MM.1S (cell line): Measurements from ENCODE around the gene RGS6.

Experiments used
- DNase-seq: peaks from one replicate; pipeline ENCODE4 v3.0.0-alpha.2; 2015
- H2AFZ ChIP-seq: fragments of 300-600 bp; sonication (generic); 2 replicates; pipeline ENCODE4 v1.6.0; 2016; ENCODE audit warnings: antibody characterized with exemption, low read length
- H3F3A ChIP-seq: fragments of 300-600 bp; sonication (generic); 2 replicates; pipeline ENCODE4 v1.6.1; 2016; ENCODE audit warnings: mild to moderate bottlenecking, antibody characterized with exemption, low read length, moderate library complexity, mixed read lengths; ENCODE audit not compliant: insufficient read depth
- H3K27ac ChIP-seq: fragments of 300-600 bp; sonication (generic); 2 replicates; pipeline ENCODE4 v1.5.1; 2016; ENCODE audit warnings: mild to moderate bottlenecking, low read length
- H3K27me3 ChIP-seq: fragments of 300-600 bp; sonication (generic); replicated peaks from 2 replicates; pipeline ENCODE4 v1.6.0; 2016; ENCODE audit warnings: low read length; ENCODE audit not compliant: insufficient read depth
- H3K36me3 ChIP-seq: fragments of 300-600 bp; sonication (generic); replicated peaks from 2 replicates; pipeline ENCODE4 v1.6.1; 2016; ENCODE audit warnings: mild to moderate bottlenecking, low read length, mixed read lengths; ENCODE audit not compliant: insufficient read depth
- H3K4me1 ChIP-seq: fragments of 300-600 bp; sonication (generic); 2 replicates; pipeline ENCODE4 v1.6.1; 2016; ENCODE audit warnings: low read length, mixed read lengths
- H3K4me2 ChIP-seq: fragments of 300-600 bp; sonication (generic); 2 replicates; pipeline ENCODE4 v1.6.0; 2016; ENCODE audit warnings: low read depth, low read length
- H3K4me3 ChIP-seq: fragments of 300-600 bp; sonication (generic); 2 replicates; pipeline ENCODE4 v1.5.1; 2016; ENCODE audit warnings: low read length, mixed read lengths
- H3K79me2 ChIP-seq: fragments of 300-600 bp; sonication (generic); 2 replicates; pipeline ENCODE4 v1.6.1; 2016; ENCODE audit warnings: mixed run types, low read length, mixed read lengths
- H3K9ac ChIP-seq: fragments of 300-600 bp; sonication (generic); 2 replicates; pipeline ENCODE4 v1.6.1; 2016; ENCODE audit warnings: low read length, mixed read lengths
- H3K9me2 ChIP-seq: fragments of 300-600 bp; sonication (generic); replicated peaks from 2 replicates; pipeline ENCODE4 v1.6.1; 2016; ENCODE audit warnings: mild to moderate bottlenecking, low read length, mixed read lengths; ENCODE audit not compliant: insufficient read depth
- H3K9me3 ChIP-seq: fragments of 300-600 bp; sonication (generic); replicated peaks from 2 replicates; pipeline ENCODE4 v1.6.1; 2016; ENCODE audit warnings: mild to moderate bottlenecking, low read length, mixed read lengths; ENCODE audit not compliant: insufficient read depth
- H4K20me1 ChIP-seq: fragments of 300-600 bp; sonication (generic); 2 replicates; pipeline ENCODE4 v1.6.1; 2016; ENCODE audit warnings: mild to moderate bottlenecking, low read length, moderate library complexity, mixed read lengths; ENCODE audit not compliant: insufficient read depth
- EZH2 ChIP-seq: fragments of 300-600 bp; sonication (generic); optimal IDR thresholded peaks from 2 replicates; pipeline ENCODE3; 2017; ENCODE audit warnings: low read depth, mild to moderate bottlenecking, antibody characterized with exemption, low read length, mixed read lengths
- EZH2phosphoT487 ChIP-seq: fragments of 300-600 bp; sonication (generic); IDR thresholded peaks from 2 replicates; pipeline ENCODE4 v1.6.1; 2018; ENCODE audit warnings: antibody characterized with exemption, low read length
- TF ChIP-seq, protein P1 (sequence below): fragments of 300-600 bp; sonication (generic); IDR thresholded peaks from 2 replicates; pipeline ENCODE4 v1.5.1; 2016; ENCODE audit warnings: antibody characterized with exemption, low read length, mixed read lengths

Gene RGS6

DNA sequence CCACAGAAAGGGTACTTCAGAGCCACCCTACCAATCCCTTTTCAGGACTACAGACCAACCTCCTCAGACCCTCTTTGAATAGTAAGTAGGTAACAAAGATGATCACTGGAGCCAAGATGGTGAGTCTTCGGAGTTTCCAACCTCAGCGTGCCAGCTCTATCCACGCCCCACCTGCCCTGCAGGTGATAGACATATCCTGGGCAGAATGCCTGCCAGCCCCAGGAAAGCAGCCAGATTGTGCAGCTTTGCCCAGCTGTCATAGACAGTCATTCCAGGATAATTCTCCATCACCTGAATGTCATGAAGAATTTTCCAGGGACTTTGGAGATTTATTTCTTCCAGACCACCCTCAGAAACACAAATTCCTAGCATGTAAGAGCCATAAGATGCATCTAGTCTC lies 434.4 kb downstream of the RGS6 start:
- H3K27me3 ChIP-seq: no peaks in the 10 kb centered on the region
- DNase-seq: no peak
- H3K4me2 ChIP-seq: no peak overlapping the region
- H3K79me2 ChIP-seq: no peaks in the 10 kb centered on the region
- no peaks in the 10 kb centered on the region for H4K20me1 ChIP-seq
- no peak overlapping the region for H3K4me3 ChIP-seq
- H3K36me3 ChIP-seq: no peaks in the 10 kb centered on the region
- no peak overlapping the region for H2AFZ ChIP-seq
- H3K9ac ChIP-seq: no peak overlapping the region
- H3K9me2 ChIP-seq: no peaks in the 10 kb centered on the region
- no peaks in the 10 kb centered on the region for H3K9me3 ChIP-seq
- no peaks in the 10 kb centered on the region for H3F3A ChIP-seq
- H3K27ac ChIP-seq: no peak overlapping the region
- TF ChIP-seq EZH2phosphoT487: no peak
- H3K4me1 ChIP-seq: no peaks in the 10 kb centered on the region

DNA sequence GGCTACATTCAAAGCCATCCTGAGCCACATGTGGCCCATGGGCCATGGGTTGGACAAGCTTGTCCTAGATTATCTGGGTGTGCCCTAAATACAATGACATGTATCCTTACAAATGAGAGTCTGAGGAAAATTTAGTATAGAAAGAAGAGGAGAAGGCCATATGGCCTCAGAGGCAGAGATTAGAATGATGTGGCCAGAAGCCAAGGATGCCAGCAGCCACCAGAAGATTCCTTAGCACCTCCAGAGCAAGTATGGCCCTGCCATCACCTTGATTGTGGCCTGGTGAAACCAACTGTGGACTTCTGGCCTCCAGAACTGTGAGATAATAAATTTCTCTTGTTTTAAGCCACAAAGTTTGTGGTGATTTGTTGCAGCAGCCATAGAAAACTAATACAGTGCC lies 436.9 kb downstream of the RGS6 start:
- no peak overlapping the region for H3K4me3 ChIP-seq
- no peak overlapping the region for H3K27ac ChIP-seq
- H3K79me2 ChIP-seq: no peaks in the 10 kb centered on the region
- no peaks in the 10 kb centered on the region for H4K20me1 ChIP-seq
- H3K36me3 ChIP-seq: no peaks in the 10 kb centered on the region
- no peaks in the 10 kb centered on the region for H3K4me1 ChIP-seq
- no peaks in the 10 kb centered on the region for H3F3A ChIP-seq
- H3K9me2 ChIP-seq: no peaks in the 10 kb centered on the region
- no peak for DNase-seq
- H3K9me3 ChIP-seq: no peaks in the 10 kb centered on the region
- H3K9ac ChIP-seq: no peak overlapping the region
- H2AFZ ChIP-seq: no peak overlapping the region
- no peak overlapping the region for H3K4me2 ChIP-seq
- H3K27me3 ChIP-seq: no peaks in the 10 kb centered on the region
- TF ChIP-seq EZH2phosphoT487: no peak
- TF ChIP-seq, protein P1, sequence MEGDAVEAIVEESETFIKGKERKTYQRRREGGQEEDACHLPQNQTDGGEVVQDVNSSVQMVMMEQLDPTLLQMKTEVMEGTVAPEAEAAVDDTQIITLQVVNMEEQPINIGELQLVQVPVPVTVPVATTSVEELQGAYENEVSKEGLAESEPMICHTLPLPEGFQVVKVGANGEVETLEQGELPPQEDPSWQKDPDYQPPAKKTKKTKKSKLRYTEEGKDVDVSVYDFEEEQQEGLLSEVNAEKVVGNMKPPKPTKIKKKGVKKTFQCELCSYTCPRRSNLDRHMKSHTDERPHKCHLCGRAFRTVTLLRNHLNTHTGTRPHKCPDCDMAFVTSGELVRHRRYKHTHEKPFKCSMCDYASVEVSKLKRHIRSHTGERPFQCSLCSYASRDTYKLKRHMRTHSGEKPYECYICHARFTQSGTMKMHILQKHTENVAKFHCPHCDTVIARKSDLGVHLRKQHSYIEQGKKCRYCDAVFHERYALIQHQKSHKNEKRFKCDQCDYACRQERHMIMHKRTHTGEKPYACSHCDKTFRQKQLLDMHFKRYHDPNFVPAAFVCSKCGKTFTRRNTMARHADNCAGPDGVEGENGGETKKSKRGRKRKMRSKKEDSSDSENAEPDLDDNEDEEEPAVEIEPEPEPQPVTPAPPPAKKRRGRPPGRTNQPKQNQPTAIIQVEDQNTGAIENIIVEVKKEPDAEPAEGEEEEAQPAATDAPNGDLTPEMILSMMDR: no peak

DNA sequence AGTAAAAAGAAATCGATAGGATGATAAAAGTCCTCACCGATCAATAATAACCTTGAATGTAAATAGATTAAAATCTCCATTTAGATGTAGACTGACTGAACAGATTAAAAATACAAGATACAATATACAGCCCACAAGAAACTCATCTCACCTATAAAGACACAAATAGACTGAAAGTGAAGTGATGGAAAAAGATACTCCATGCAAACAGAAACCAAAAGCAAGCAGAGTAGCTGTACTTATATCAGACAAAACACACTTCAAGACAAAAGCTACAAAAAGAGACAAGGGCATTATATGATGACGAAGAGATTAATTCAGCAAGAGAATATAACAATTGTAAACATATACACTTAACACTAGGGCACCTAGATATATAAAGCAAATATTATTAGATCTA lies 444.8 kb downstream of the RGS6 start:
- Histone ChIP-seq H3K9ac (no peak overlapping the region), H3K4me2 (peak overlapping the region; percentile 16; the same call in 1 of the 2 replicates), H3K4me1 (peaks cover 13% of the 10 kb centered on the region)

DNA sequence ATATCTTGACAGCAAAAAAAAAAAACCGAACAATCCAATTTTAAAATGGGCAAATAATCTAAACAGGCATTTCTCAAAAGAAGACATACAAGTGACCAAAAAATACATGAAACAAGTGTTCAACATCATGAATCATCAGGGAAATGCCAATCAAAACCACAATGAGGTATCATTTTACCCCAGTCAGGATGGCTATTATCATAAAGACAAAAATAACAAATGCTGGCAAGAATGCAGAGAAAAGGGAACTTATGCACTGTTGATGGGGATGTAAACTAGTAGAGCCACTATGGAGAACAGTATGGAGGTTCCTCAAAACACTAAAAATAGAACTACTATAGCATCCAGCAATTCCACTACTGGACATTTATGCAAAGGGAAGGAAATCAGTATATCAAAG lies 448.2 kb downstream of the RGS6 start:
- H3K27me3 ChIP-seq: no peaks in the 10 kb centered on the region
- no peak overlapping the region for H3K4me3 ChIP-seq
- no peak overlapping the region for H2AFZ ChIP-seq
- no peak overlapping the region for H3K27ac ChIP-seq
- no peaks in the 10 kb centered on the region for H3K79me2 ChIP-seq
- TF ChIP-seq EZH2phosphoT487 (no peak), EZH2 (no peak)
- TF ChIP-seq, protein P1: no peak
- no peaks in the 10 kb centered on the region for H3K9me2 ChIP-seq
- no peaks in the 10 kb centered on the region for H3F3A ChIP-seq
- peak; percentile 14 for DNase-seq
- H3K9me3 ChIP-seq: no peaks in the 10 kb centered on the region
- H3K4me1 ChIP-seq: peaks cover 13% of the 10 kb centered on the region
- no peaks in the 10 kb centered on the region for H4K20me1 ChIP-seq
- no peak overlapping the region for H3K9ac ChIP-seq
- no peaks in the 10 kb centered on the region for H3K36me3 ChIP-seq
- H3K4me2 ChIP-seq: no peak overlapping the region; the same call in 1 of the 2 replicates

More for the DNA sequence above, 444.8 kb downstream of the RGS6 start:
- TF ChIP-seq, protein P1: no peak
- TF ChIP-seq EZH2 (no peak), EZH2phosphoT487 (no peak)
- Histone ChIP-seq H3K79me2 (no peaks in the 10 kb centered on the region), H4K20me1 (no peaks in the 10 kb centered on the region), H3K36me3 (no peaks in the 10 kb centered on the region), H3K9me3 (no peaks in the 10 kb centered on the region), H3K4me3 (no peak overlapping the region), H3K27ac (no peak overlapping the region), H3K27me3 (no peaks in the 10 kb centered on the region), H2AFZ (no peak overlapping the region), H3K9me2 (no peaks in the 10 kb centered on the region), H3F3A (no peaks in the 10 kb centered on the region)
- DNase-seq: peak; percentile 44
